22Rv1 (cell line): ENCODE measurements around the gene ZNF735.

Source experiments
- CTCF ChIP-seq: fragments of 450-650 bp; IDR thresholded peaks from 2 replicates; pipeline ENCODE4 v1.5.1; 2017; ENCODE audit warnings: mild to moderate bottlenecking
- ZFX ChIP-seq: fragments of 450-650 bp; IDR thresholded peaks from 2 replicates; pipeline ENCODE4 v1.6.1; 2017; ENCODE audit warnings: antibody characterized with exemption, borderline replicate concordance

- TF ChIP-seq CTCF (no peak), ZFX (no peak)
Measured at GRCh38 chr7:64183827-64184372, 23.1 kb upstream of the ZNF735 start.
